Loucy (cell line): ENCODE results near the gene TGFB3.

ENCODE experiments used
- H2AFZ ChIP-seq: fragments of 200-600 bp; sonication (generic); 2 replicates; pipeline ENCODE4 v1.6.0; 2016; ENCODE audit warnings: antibody characterized with exemption, mild to moderate bottlenecking, low read length, moderate library complexity
- H3F3A ChIP-seq: fragments of 200-600 bp; 2 replicates; pipeline ENCODE4 v1.6.0; 2016; ENCODE audit warnings: antibody characterized with exemption, low read depth, mild to moderate bottlenecking
- H3K27me3 ChIP-seq: fragments of 200-600 bp; sonication (generic); 2 replicates; pipeline ENCODE4 v1.6.1; 2014; ENCODE audit warnings: low read length, mild to moderate bottlenecking; ENCODE audit not compliant: insufficient read depth, poor library complexity, severe bottlenecking
- H3K36me3 ChIP-seq: fragments of 200-600 bp; sonication (generic); 2 replicates; pipeline ENCODE4 v1.6.1; 2016; ENCODE audit warnings: low read length; ENCODE audit not compliant: insufficient read depth
- H3K4me1 ChIP-seq: fragments of 200-600 bp; sonication (generic); 2 replicates; pipeline ENCODE4 v1.5.1; 2014; ENCODE audit warnings: low read length, mild to moderate bottlenecking; ENCODE audit not compliant: insufficient read depth, poor library complexity, severe bottlenecking
- H3K4me2 ChIP-seq: fragments of 200-600 bp; sonication (generic); 2 replicates; pipeline ENCODE4 v1.6.0; 2014; ENCODE audit warnings: antibody characterized with exemption, low read length, low read depth, mild to moderate bottlenecking; ENCODE audit not compliant: poor library complexity, severe bottlenecking
- H3K4me3 ChIP-seq: fragments of 200-600 bp; sonication (generic); 2 replicates; pipeline ENCODE4 v1.5.1; 2014; ENCODE audit warnings: low read length, mild to moderate bottlenecking, mixed read lengths; ENCODE audit not compliant: poor library complexity, severe bottlenecking
- H3K79me2 ChIP-seq: fragments of 200-600 bp; sonication (generic); 2 replicates; pipeline ENCODE4 v1.6.1; 2014; ENCODE audit warnings: low read length; ENCODE audit not compliant: insufficient read depth
- H3K9ac ChIP-seq: fragments of 200-600 bp; sonication (generic); 2 replicates; pipeline ENCODE4 v1.6.0; 2014; ENCODE audit warnings: mild to moderate bottlenecking, low read depth, low read length, moderate library complexity; ENCODE audit not compliant: poor library complexity, severe bottlenecking
- H3K9me2 ChIP-seq: fragments of 200-600 bp; sonication (generic); replicated peaks from 2 replicates; pipeline ENCODE4 v1.6.1; 2016; ENCODE audit warnings: low read depth, low read length, mixed read lengths
- H3K9me3 ChIP-seq: fragments of 200-600 bp; sonication (generic); 2 replicates; pipeline ENCODE4 v1.6.1; 2014; ENCODE audit warnings: mild to moderate bottlenecking, antibody characterized with exemption, low read length, low read depth; ENCODE audit not compliant: insufficient read depth
- H4K20me1 ChIP-seq: fragments of 200-600 bp; sonication (generic); 2 replicates; pipeline ENCODE4 v1.6.0; 2014; ENCODE audit warnings: antibody characterized with exemption, low read length, mild to moderate bottlenecking; ENCODE audit not compliant: insufficient read depth, poor library complexity, severe bottlenecking
- EZH2phosphoT487 ChIP-seq: fragments of 200-600 bp; IDR thresholded peaks from 2 replicates; pipeline ENCODE4 v1.6.1; 2018; ENCODE audit warnings: antibody characterized with exemption, mild to moderate bottlenecking, moderate library complexity, borderline replicate concordance
- TF ChIP-seq, protein P1 (sequence below): fragments of 200-600 bp; sonication (generic); conservative IDR thresholded peaks from 2 replicates; pipeline ENCODE4 v1.5.1; 2014; ENCODE audit warnings: mild to moderate bottlenecking, antibody characterized with exemption, low read length

Gene TGFB3

DNA sequence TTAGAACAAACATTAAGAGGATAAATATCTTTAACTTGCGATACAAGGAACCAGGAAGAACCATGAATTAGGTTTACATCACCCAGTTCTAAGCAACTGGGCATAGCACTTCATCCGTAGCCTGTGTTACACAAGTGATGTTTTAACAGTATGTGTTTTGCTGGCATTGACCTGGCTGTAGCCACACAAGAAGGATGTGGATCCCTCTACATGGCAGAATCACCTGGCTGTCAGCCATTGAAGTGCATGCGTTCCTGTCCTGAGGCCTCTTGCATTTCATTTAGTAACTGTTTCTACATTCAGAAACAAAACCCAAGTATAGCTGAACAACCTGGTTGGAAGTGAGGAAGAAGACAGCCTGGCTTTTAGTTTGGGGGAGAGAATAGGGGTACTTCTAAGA, 72.2 kb downstream of the TGFB3 start:
- H3K36me3 ChIP-seq = peaks cover 6% of the 10 kb centered on the region; the same call in 1 of the 2 replicates
- H3K4me1 ChIP-seq = peaks cover 8% of the 10 kb centered on the region
- no peak overlapping the region for H3K4me2 ChIP-seq
- no peak overlapping the region for H3K9ac ChIP-seq
- TF ChIP-seq, protein P1, sequence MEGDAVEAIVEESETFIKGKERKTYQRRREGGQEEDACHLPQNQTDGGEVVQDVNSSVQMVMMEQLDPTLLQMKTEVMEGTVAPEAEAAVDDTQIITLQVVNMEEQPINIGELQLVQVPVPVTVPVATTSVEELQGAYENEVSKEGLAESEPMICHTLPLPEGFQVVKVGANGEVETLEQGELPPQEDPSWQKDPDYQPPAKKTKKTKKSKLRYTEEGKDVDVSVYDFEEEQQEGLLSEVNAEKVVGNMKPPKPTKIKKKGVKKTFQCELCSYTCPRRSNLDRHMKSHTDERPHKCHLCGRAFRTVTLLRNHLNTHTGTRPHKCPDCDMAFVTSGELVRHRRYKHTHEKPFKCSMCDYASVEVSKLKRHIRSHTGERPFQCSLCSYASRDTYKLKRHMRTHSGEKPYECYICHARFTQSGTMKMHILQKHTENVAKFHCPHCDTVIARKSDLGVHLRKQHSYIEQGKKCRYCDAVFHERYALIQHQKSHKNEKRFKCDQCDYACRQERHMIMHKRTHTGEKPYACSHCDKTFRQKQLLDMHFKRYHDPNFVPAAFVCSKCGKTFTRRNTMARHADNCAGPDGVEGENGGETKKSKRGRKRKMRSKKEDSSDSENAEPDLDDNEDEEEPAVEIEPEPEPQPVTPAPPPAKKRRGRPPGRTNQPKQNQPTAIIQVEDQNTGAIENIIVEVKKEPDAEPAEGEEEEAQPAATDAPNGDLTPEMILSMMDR = no peak
- TF ChIP-seq EZH2phosphoT487 = no peak
- H3K79me2 ChIP-seq = no peaks in the 10 kb centered on the region
- H3F3A ChIP-seq = no peaks in the 10 kb centered on the region
- H2AFZ ChIP-seq = no peak overlapping the region
- no peaks in the 10 kb centered on the region for H4K20me1 ChIP-seq
- H3K4me3 ChIP-seq = no peak overlapping the region
- H3K27me3 ChIP-seq = no peaks in the 10 kb centered on the region
- H3K9me3 ChIP-seq = no peaks in the 10 kb centered on the region
- no peaks in the 10 kb centered on the region for H3K9me2 ChIP-seq
